ENCODE measurements around the gene PPM1H.

Gene PPM1H

GRCh38 chr12:62856454-62856853 lies 78.5 kb downstream of the PPM1H start:
- no peak overlapping the region for H3K4me3 ChIP-seq (replicated peaks; ENCODE audit: low read depth, low read length)
- DNase-seq (ENCODE audit: extremely low read depth, low read depth), result no peak
- TF ChIP-seq CTCF (IDR thresholded peaks at IDR 0.05; ENCODE audit: low read depth, low read length, missing control alignments), result no peak

- H3K4me3 ChIP-seq (replicated peaks; ENCODE audit: low read depth, low read length), result no peak overlapping the region
- no peak for TF ChIP-seq CTCF (IDR thresholded peaks at IDR 0.05; ENCODE audit: low read depth, low read length, missing control alignments)
- DNase-seq (ENCODE audit: extremely low read depth, low read depth), result no peak
Measured at GRCh38 chr12:62854024-62854423, 80.9 kb downstream of the PPM1H start.

GRCh38 chr12:62849398-62849797 lies 85.6 kb downstream of the PPM1H start:
- no peak for TF ChIP-seq CTCF (IDR thresholded peaks at IDR 0.05; ENCODE audit: low read depth, low read length, missing control alignments)
- no peak overlapping the region for H3K4me3 ChIP-seq (replicated peaks; ENCODE audit: low read depth, low read length)
- no peak for DNase-seq (ENCODE audit: extremely low read depth, low read depth)

- TF ChIP-seq CTCF (IDR thresholded peaks at IDR 0.05; ENCODE audit: low read depth, low read length, missing control alignments), result no peak
- no peak overlapping the region for H3K4me3 ChIP-seq (replicated peaks; ENCODE audit: low read depth, low read length)
- no peak for DNase-seq (ENCODE audit: extremely low read depth, low read depth)
Measured at GRCh38 chr12:62848418-62848817, 86.5 kb downstream of the PPM1H start.

GRCh38 chr12:62847709-62848108 lies 87.2 kb downstream of the PPM1H start:
- no peak overlapping the region for H3K4me3 ChIP-seq (replicated peaks; ENCODE audit: low read depth, low read length)
- no peak for DNase-seq (ENCODE audit: extremely low read depth, low read depth)
- no peak for TF ChIP-seq CTCF (IDR thresholded peaks at IDR 0.05; ENCODE audit: low read depth, low read length, missing control alignments)

- no peak overlapping the region for H3K4me3 ChIP-seq (replicated peaks; ENCODE audit: low read depth, low read length)
- no peak for DNase-seq (ENCODE audit: extremely low read depth, low read depth)
- no peak for TF ChIP-seq CTCF (IDR thresholded peaks at IDR 0.05; ENCODE audit: low read depth, low read length, missing control alignments)
Measured at GRCh38 chr12:62846491-62846890, 88.5 kb downstream of the PPM1H start.

GRCh38 chr12:62844915-62845314 lies 90.0 kb downstream of the PPM1H start:
- no peak for TF ChIP-seq CTCF (IDR thresholded peaks at IDR 0.05; ENCODE audit: low read depth, low read length, missing control alignments)
- no peak overlapping the region for H3K4me3 ChIP-seq (replicated peaks; ENCODE audit: low read depth, low read length)
- no peak for DNase-seq (ENCODE audit: extremely low read depth, low read depth)

Data from HFF-Myc (cell line).